PFSK-1 (cell line): Measurements from ENCODE around the gene FGGY.

Source experiments
- FOXP2 ChIP-seq: optimal IDR thresholded peaks from 2 replicates; pipeline ENCODE3; 2011; ENCODE audit warnings: borderline replicate concordance, control low read depth, inconsistent platforms; ENCODE audit not compliant: insufficient read depth; ENCODE audit errors: extremely low read length, extremely low read depth
- POLR2AphosphoS5 ChIP-seq: IDR thresholded peaks from 2 replicates; pipeline ENCODE4 v1.6.1; 2012; ENCODE audit warnings: low read depth, mild to moderate bottlenecking, control low read depth, low read length, moderate library complexity
- SIN3A ChIP-seq: IDR thresholded peaks from 2 replicates; pipeline ENCODE4 v1.6.1; 2012; ENCODE audit warnings: mild to moderate bottlenecking, low read length, moderate library complexity, borderline replicate concordance; ENCODE audit not compliant: insufficient read depth
- TAF1 ChIP-seq: IDR thresholded peaks from 2 replicates; pipeline ENCODE4 v1.6.1; 2012; ENCODE audit warnings: low read length, control low read depth, borderline replicate concordance; ENCODE audit not compliant: insufficient read depth
- TF ChIP-seq, protein P1 (sequence below), 2 experiments: IDR thresholded peaks; 2 replicates each; pipeline versions ENCODE4 v1.6.1 to v1.8.0; 2011 to 2012; ENCODE audit warnings: low read depth in 2 of 2, low read length in 2 of 2, control low read depth in 1 of 2, inconsistent platforms in 1 of 2, mild to moderate bottlenecking in 1 of 2, moderate library complexity in 1 of 2; ENCODE audit not compliant: insufficient read depth in 1 of 2

FGGY gene

GRCh38 chr1:59669752-59670312 is 372.9 kb downstream of the FGGY start:
- TF ChIP-seq POLR2AphosphoS5 = no peak
- TF ChIP-seq SIN3A = no peak
- TF ChIP-seq FOXP2 = no peak
- no peak for TF ChIP-seq TAF1
- TF ChIP-seq, protein P1, sequence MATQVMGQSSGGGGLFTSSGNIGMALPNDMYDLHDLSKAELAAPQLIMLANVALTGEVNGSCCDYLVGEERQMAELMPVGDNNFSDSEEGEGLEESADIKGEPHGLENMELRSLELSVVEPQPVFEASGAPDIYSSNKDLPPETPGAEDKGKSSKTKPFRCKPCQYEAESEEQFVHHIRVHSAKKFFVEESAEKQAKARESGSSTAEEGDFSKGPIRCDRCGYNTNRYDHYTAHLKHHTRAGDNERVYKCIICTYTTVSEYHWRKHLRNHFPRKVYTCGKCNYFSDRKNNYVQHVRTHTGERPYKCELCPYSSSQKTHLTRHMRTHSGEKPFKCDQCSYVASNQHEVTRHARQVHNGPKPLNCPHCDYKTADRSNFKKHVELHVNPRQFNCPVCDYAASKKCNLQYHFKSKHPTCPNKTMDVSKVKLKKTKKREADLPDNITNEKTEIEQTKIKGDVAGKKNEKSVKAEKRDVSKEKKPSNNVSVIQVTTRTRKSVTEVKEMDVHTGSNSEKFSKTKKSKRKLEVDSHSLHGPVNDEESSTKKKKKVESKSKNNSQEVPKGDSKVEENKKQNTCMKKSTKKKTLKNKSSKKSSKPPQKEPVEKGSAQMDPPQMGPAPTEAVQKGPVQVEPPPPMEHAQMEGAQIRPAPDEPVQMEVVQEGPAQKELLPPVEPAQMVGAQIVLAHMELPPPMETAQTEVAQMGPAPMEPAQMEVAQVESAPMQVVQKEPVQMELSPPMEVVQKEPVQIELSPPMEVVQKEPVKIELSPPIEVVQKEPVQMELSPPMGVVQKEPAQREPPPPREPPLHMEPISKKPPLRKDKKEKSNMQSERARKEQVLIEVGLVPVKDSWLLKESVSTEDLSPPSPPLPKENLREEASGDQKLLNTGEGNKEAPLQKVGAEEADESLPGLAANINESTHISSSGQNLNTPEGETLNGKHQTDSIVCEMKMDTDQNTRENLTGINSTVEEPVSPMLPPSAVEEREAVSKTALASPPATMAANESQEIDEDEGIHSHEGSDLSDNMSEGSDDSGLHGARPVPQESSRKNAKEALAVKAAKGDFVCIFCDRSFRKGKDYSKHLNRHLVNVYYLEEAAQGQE (IDR thresholded peaks at IDR 0.05; ENCODE audit: insufficient read depth in 1 of 2, low read depth in 2 of 2, low read length in 2 of 2) = no peak

GRCh38 chr1:59670662-59671061 is 373.8 kb downstream of the FGGY start:
- no peak for TF ChIP-seq SIN3A
- TF ChIP-seq TAF1 = no peak
- TF ChIP-seq, protein P1 (IDR thresholded peaks at IDR 0.05; ENCODE audit: insufficient read depth in 1 of 2, low read depth in 2 of 2, low read length in 2 of 2) = no peak
- no peak for TF ChIP-seq FOXP2
- no peak for TF ChIP-seq POLR2AphosphoS5

DNA sequence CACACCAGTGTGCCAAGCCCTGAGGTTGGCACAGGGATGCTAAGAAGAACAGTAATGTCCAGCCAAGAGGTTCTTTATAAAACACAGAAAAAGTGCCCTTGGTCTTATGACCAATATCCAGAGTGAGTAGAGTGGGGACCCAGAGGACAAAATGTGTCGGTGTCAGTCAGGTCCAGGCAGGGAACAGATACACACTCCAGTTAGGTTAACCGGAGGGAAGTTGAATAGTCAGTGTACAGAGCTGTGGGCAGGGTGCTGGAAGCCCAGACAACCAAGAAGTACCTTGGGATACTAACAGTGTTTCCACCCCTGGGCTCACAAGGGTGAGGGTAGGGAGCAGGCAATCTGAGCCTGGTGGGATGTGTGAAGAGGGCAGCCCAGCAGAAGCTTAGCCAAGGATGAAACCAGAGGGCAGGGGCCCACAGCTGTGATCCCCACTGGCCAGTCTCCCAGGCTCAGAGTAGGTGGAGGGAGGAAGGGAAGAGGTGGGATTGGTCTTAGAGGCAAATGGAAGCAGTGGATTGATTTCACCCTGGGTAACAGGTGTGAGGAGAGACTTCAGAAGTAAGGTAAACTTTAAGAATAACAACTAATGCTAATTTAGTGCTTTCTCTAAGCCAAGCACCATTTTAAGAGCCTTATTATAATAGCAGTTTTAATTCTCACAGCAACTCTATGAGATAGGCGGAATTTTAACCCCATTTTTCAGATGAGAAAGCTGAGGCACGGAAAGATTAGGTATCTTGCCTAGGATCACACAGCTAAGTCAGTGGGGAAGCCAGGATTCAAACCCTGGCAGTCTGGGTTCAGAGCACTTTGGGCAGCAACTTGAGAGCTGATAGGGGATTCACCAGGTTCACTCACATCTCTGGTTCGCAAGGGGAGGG is 374.4 kb downstream of the FGGY start:
- TF ChIP-seq SIN3A (no peak), FOXP2 (no peak), TAF1 (no peak), POLR2AphosphoS5 (no peak)
- TF ChIP-seq, protein P1 (IDR thresholded peaks at IDR 0.05; ENCODE audit: insufficient read depth in 1 of 2, low read depth in 2 of 2, low read length in 2 of 2) = no peak

- TF ChIP-seq POLR2AphosphoS5 (no peak), FOXP2 (no peak), TAF1 (no peak), SIN3A (no peak)
- TF ChIP-seq, protein P1 (IDR thresholded peaks at IDR 0.05; ENCODE audit: insufficient read depth in 1 of 2, low read depth in 2 of 2, low read length in 2 of 2) = no peak
Measured at GRCh38 chr1:59671953-59672305, 375.0 kb downstream of the FGGY start.
